ENCODE measurements around the gene PER2. TPM values are rescaled to one million over a fixed set of nuclear protein-coding genes. Genes with fewer than 3 reads are reported as not detected.
A peak's percentile ranks its signal among the peaks of the same experiment; 100 is the strongest.

Gene PER2
- total and polyA plus RNA-seq, 9 of the 15 experiments (the other 6 are each of a cell fraction or from before 2014, with no cell fraction given) = 1.1 to 10.3 (median 2.9) TPM

GRCh38 chr2:238296638-238297457, 8.4 kb upstream of the PER2 start:
- Histone ChIP-seq H3K4me3 (no peak overlapping the region), H3K4me2 (ENCODE audit: insufficient read depth, low read length) (no peak overlapping the region), H2AFZ (ENCODE audit: low read depth, low read length) (no peak overlapping the region), H3K27me3 (ENCODE audit: control insufficient read depth in 2 of 2, insufficient read depth in 2 of 2, low read length in 2 of 2) (peaks cover 0 to 7% of the 10 kb centered on the region in 2 experiments; a peak in 1 of 5 replicates), H3K36me3 (ENCODE audit: control insufficient read depth, insufficient read depth, low read length) (no peaks in the 10 kb centered on the region), H4K20me1 (replicated peaks; ENCODE audit: control insufficient read depth, insufficient read depth, low read length) (no peaks in the 10 kb centered on the region), H3K9ac (ENCODE audit: insufficient read depth in 1 of 2, low read depth in 2 of 2, low read length in 2 of 2) (no peak overlapping the region), H3K9me3 (replicated peaks; ENCODE audit: control insufficient read depth, insufficient read depth, low read depth, low read length) (no peaks in the 10 kb centered on the region), H3K4me1 (replicated peaks in 1 of 2; ENCODE audit: control insufficient read depth in 2 of 2, insufficient read depth in 2 of 2, low read length in 2 of 2) (peaks cover 4 to 5% of the 10 kb centered on the region in 2 experiments; a peak in 2 of 5 replicates), H3K27ac (ENCODE audit: extremely low read depth, low read depth, low read length) (no peak overlapping the region), H3K79me2 (ENCODE audit: control insufficient read depth, insufficient read depth, low read length) (no peaks in the 10 kb centered on the region), H3K9me1 (ENCODE audit: control insufficient read depth, insufficient read depth, low read length) (no peaks in the 10 kb centered on the region)
- ATAC-seq (peak; percentile 36; the same call in 2 of the 3 replicates), FAIRE-seq (no peak), DNase-seq (ENCODE audit: extremely low read depth in 1 of 4, low spot score in 3 of 4) (no peak)
- intact Hi-C loops (cut with micrococcal nuclease) = no loop called here
- WGBS (ENCODE audit: insufficient coverage, low coverage, missing lambda C conversion rate) = 19% methylated on average over 13 of the region's 24 CpGs
- POLR2A ChIA-PET = interaction anchor here (0.5 kb wide), 1 partner anchor 561 kb away, joined by 3 read pairs; no protein-coding TSS in a partner anchor
- in situ Hi-C loops (cut with MboI) = no loop called here
- BruUV-seq (replicated peaks) = no TSS peak
- CTCF ChIA-PET (ENCODE audit: low intra/inter-chr PET ratio) = no interaction called here
- no peak for TF ChIP-seq DPF2 (IDR thresholded peaks at IDR 0.05)
- TF ChIP-seq RAD21 (CRISPR knock-in tag; conservative IDR thresholded peaks at IDR 0.05 in 1 of 2, IDR thresholded peaks at IDR 0.05 in 1 of 2) = no peak
- no peak for TF ChIP-seq ZSCAN29 (IDR thresholded peaks at IDR 0.05)
- no peak for TF ChIP-seq ZBTB7A (IDR thresholded peaks at IDR 0.05; ENCODE audit: borderline replicate concordance, control insufficient read depth, low read depth, low read length)
- no peak for TF ChIP-seq CEBPZ (IDR thresholded peaks at IDR 0.05; ENCODE audit: borderline replicate concordance, low read depth, low read length)
- TF ChIP-seq RCOR1 (IDR thresholded peaks at IDR 0.05; ENCODE audit: borderline replicate concordance in 1 of 2, low read depth in 2 of 2, low read length in 2 of 2) = no peak
- no peak for TF ChIP-seq HIVEP1 (CRISPR knock-in tag; IDR thresholded peaks at IDR 0.05)
- TF ChIP-seq E2F4 (CRISPR knock-in tag; IDR thresholded peaks at IDR 0.05; ENCODE audit: low read depth) = no peak
- no peak for TF ChIP-seq HNRNPL (IDR thresholded peaks at IDR 0.05; ENCODE audit: low read depth, low read length)
- no peak for TF ChIP-seq TFE3 (CRISPR knock-in tag; IDR thresholded peaks at IDR 0.05)
- no peak for TF ChIP-seq ELK1 (CRISPR knock-in tag; IDR thresholded peaks at IDR 0.05)
- no peak for TF ChIP-seq BCOR (IDR thresholded peaks at IDR 0.05)
- TF ChIP-seq NRF1 (conservative IDR thresholded peaks at IDR 0.05 in 1 of 2, IDR thresholded peaks at IDR 0.05 in 1 of 2) = no peak
- TF ChIP-seq SIX5 (IDR thresholded peaks at IDR 0.05; ENCODE audit: borderline replicate concordance in 1 of 2, insufficient read depth in 1 of 2, low read depth in 1 of 2, low read length in 2 of 2) = no peak

Measured in K562 (cell line).